Activated CD4-positive, alpha-beta T cell treated with anti-CD3 and anti-CD28 coated beads, Interleukin-2, amount 10 ng/mL, durations not matched to agents 7 days and 5 days (primary cell): ENCODE measurements around the gene OTOL1. TPM values are rescaled to one million over a fixed set of nuclear protein-coding genes. Genes with fewer than 3 reads are reported as not detected.

ENCODE experiments used
- CTCF ChIA-PET: fragments of 350-600 bp; sonication (Branson Sonifier 250); formaldehyde crosslinking; loops from one replicate; lab custom pipeline; 2021; ENCODE audit warnings: antibody characterized with exemption; lab: Charles Lee
- POLR2A ChIA-PET: fragments of 350-600 bp; sonication (Branson Sonifier 250); formaldehyde crosslinking; loops from one replicate; lab custom pipeline; 2021; ENCODE audit warnings: antibody characterized with exemption; lab: Charles Lee
- DNase-seq: peaks from one replicate; pipeline ENCODE4 v3.0.0-alpha.2; 2020
- H3K27ac Mint-ChIP-seq: one replicate; pipeline ENCODE4 v1.8.0; 2021; ENCODE audit warnings: mild to moderate bottlenecking, moderate library complexity, mixed read lengths
- H3K27me3 Mint-ChIP-seq: one replicate; pipeline ENCODE4 v1.8.0; 2021; ENCODE audit warnings: mixed read lengths
- H3K36me3 Mint-ChIP-seq: one replicate; pipeline ENCODE4 v1.8.0; 2021; ENCODE audit warnings: low read depth, mixed read lengths
- H3K4me1 Mint-ChIP-seq: one replicate; pipeline ENCODE4 v1.8.0; 2021; ENCODE audit warnings: mixed read lengths
- H3K4me3 Mint-ChIP-seq: one replicate; pipeline ENCODE4 v1.8.0; 2021; ENCODE audit warnings: mild to moderate bottlenecking, moderate library complexity, mixed read lengths
- H3K9me3 Mint-ChIP-seq: one replicate; pipeline ENCODE4 v1.8.0; 2021; ENCODE audit warnings: mixed read lengths
- total RNA-seq, 2 experiments: library from RNA; stranded (reverse); gene quantifications; one replicate each; pipeline ENCODE4 v1.2.3, GENCODE V29; 2021

The OTOL1 gene
- total RNA-seq, 2 experiments from 2014 or later: not detected

GRCh38 chr3:161550491-161551195 lies 54.0 kb downstream of the OTOL1 start:
- POLR2A ChIA-PET: no interaction called here
- H3K36me3 Mint-ChIP-seq: no peaks in the 10 kb centered on the region
- CTCF ChIA-PET: no interaction called here
- H3K27me3 Mint-ChIP-seq: no peaks in the 10 kb centered on the region
- no peak for DNase-seq
- no peaks in the 10 kb centered on the region for H3K9me3 Mint-ChIP-seq
- H3K4me1 Mint-ChIP-seq: no peaks in the 10 kb centered on the region
- H3K4me3 Mint-ChIP-seq: no peak overlapping the region
- H3K27ac Mint-ChIP-seq: no peak overlapping the region

- no peaks in the 10 kb centered on the region for H3K27me3 Mint-ChIP-seq
- H3K9me3 Mint-ChIP-seq: no peaks in the 10 kb centered on the region
- CTCF ChIA-PET: no interaction called here
- no peak overlapping the region for H3K27ac Mint-ChIP-seq
- H3K36me3 Mint-ChIP-seq: no peaks in the 10 kb centered on the region
- H3K4me1 Mint-ChIP-seq: no peaks in the 10 kb centered on the region
- no peak for DNase-seq
- H3K4me3 Mint-ChIP-seq: no peak overlapping the region
- POLR2A ChIA-PET: no interaction called here
Measured at GRCh38 chr3:161551697-161552096, 55.1 kb downstream of the OTOL1 start.

GRCh38 chr3:161552984-161553560 lies 56.5 kb downstream of the OTOL1 start:
- POLR2A ChIA-PET: no interaction called here
- no peaks in the 10 kb centered on the region for H3K27me3 Mint-ChIP-seq
- CTCF ChIA-PET: no interaction called here
- H3K36me3 Mint-ChIP-seq: no peaks in the 10 kb centered on the region
- H3K9me3 Mint-ChIP-seq: no peaks in the 10 kb centered on the region
- no peaks in the 10 kb centered on the region for H3K4me1 Mint-ChIP-seq
- H3K4me3 Mint-ChIP-seq: no peak overlapping the region
- H3K27ac Mint-ChIP-seq: no peak overlapping the region
- DNase-seq: no peak

Other genes with a start within 250 kb of the OTOL1 start
- not detected for gene SPTSSB, start 125.3 kb upstream of the OTOL1 start, total RNA-seq